Measurements from ENCODE around the gene VPS26A. TPM values are rescaled to one million over a fixed set of nuclear protein-coding genes. Genes with fewer than 3 reads are reported as not detected.
A peak's percentile ranks its signal among the peaks of the same experiment; 100 is the strongest.

The VPS26A gene
- total and polyA plus RNA-seq, 12 donors = 15.6 to 65.2 (median 31.5) TPM

DNA sequence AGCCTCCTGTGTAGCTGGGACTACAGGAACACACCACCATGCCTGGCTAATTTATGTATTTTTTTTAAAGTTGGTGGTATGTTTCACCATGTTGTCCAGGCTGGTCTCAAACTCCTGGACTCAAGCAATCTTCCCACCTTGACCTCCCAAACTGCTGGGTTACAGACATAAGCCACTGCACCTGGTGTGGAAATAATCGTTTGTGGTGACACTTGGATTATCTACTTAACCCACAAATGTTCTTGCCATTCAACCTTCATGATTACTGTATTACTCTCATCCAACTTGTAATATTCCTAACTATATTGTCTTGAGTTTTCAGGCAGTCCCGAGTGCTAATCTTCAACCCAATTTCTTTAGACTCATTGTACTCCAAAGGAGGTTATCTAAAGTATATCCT is 45.7 kb upstream of the VPS26A start:
- Histone ChIP-seq H3K9me3 (replicated peaks in 1 of 3) (no peaks in the 10 kb centered on the region), H3K4me3 (no peak overlapping the region), H3K27me3 (no peaks in the 10 kb centered on the region), H3K27ac (no peak overlapping the region), H3K36me3 (replicated peaks in 1 of 2) (no peaks in the 10 kb centered on the region), H3K4me1 (replicated peaks in 1 of 2) (no peaks in the 10 kb centered on the region)
- 50 to 78% (median 68%) methylated on average over 2 of the region's 2 CpGs for WGBS, 4 donors
- TF ChIP-seq POLR2A (IDR thresholded peaks at IDR 0.05) = no peak
- TF ChIP-seq, protein P1, sequence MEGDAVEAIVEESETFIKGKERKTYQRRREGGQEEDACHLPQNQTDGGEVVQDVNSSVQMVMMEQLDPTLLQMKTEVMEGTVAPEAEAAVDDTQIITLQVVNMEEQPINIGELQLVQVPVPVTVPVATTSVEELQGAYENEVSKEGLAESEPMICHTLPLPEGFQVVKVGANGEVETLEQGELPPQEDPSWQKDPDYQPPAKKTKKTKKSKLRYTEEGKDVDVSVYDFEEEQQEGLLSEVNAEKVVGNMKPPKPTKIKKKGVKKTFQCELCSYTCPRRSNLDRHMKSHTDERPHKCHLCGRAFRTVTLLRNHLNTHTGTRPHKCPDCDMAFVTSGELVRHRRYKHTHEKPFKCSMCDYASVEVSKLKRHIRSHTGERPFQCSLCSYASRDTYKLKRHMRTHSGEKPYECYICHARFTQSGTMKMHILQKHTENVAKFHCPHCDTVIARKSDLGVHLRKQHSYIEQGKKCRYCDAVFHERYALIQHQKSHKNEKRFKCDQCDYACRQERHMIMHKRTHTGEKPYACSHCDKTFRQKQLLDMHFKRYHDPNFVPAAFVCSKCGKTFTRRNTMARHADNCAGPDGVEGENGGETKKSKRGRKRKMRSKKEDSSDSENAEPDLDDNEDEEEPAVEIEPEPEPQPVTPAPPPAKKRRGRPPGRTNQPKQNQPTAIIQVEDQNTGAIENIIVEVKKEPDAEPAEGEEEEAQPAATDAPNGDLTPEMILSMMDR (IDR thresholded peaks at IDR 0.05) = no peak
- DNase-seq = no peak
- intact Hi-C loops (cut with DNase I) = no loop called here

DNA sequence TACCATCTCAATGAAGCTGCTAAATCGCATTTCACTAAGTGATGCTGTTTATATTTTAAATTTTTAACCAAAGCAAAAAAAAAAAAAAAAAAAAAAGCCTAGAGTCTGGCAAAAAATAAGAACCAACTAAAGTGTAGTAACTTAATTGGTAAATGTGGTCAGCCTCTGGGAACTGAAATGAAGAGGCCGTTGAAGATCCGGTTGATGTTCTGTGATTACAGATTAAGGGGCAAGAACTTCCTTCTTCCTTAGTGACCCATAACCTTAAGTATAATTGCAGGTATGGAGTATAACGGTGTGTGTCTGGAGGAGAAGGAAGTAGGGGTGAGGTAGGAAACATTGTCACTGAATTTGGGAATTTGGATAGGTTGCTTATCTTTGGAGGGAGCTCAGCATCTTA is 43.8 kb upstream of the VPS26A start:
- H3K4me1 ChIP-seq (replicated peaks in 1 of 2) = no peaks in the 10 kb centered on the region
- H3K27me3 ChIP-seq = no peaks in the 10 kb centered on the region
- intact Hi-C loops (cut with DNase I) = loop anchor here in 1 of 2 donors (5.0 kb wide), 1 partner anchor 173 kb away; no protein-coding TSS in a partner anchor
- TF ChIP-seq, protein P1 (IDR thresholded peaks at IDR 0.05) = no peak
- no peak for TF ChIP-seq POLR2A (IDR thresholded peaks at IDR 0.05)
- 67 to 81% (median 70%) methylated on average over 4 of the region's 4 CpGs for WGBS, 4 donors
- DNase-seq = no peak
- H3K9me3 ChIP-seq (replicated peaks in 1 of 3) = no peaks in the 10 kb centered on the region
- no peaks in the 10 kb centered on the region for H3K36me3 ChIP-seq (replicated peaks in 1 of 2)
- H3K27ac ChIP-seq = no peak overlapping the region
- no peak overlapping the region for H3K4me3 ChIP-seq

DNA sequence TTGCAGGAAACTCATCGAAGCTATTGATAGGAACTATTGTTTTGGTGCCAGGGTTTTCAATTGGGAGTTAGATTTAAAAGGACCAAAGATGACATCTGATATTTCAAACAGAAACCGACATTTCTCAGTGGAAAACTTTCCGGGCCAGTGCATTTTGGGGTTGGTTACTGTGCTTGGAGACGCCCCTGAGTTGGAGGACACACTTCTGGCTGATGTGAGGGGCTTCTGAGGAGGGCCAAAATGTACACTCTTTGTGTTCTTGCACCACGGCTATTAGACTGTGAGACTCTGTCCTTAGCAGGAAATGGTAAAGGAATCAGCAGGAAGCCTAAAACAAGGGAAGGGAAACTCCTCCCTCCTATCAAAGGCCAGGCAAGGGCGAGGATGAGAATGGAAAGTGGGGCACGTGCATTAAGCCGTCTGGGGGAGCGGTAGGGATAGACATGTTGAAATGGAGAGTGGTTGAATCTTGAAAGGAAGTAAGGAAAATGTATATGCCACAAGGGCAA is 37.9 kb upstream of the VPS26A start:
- 19 to 60% (median 43%) methylated on average over 9 of the region's 9 CpGs for WGBS, 4 donors
- DNase-seq = peak in 4 of 7 donors; percentile 24 to 55 (median 31)
- Histone ChIP-seq H3K27ac (peak overlapping the region; percentile 17 to 86 (median 44)), H3K27me3 (no peaks in the 10 kb centered on the region), H3K4me3 (no peak overlapping the region), H3K4me1 (replicated peaks in 1 of 2) (peaks cover 0 to 5% of the 10 kb centered on the region in 2 donors), H3K36me3 (replicated peaks in 1 of 2) (no peaks in the 10 kb centered on the region), H3K9me3 (replicated peaks in 1 of 3) (no peaks in the 10 kb centered on the region)
- intact Hi-C loops (cut with DNase I) = no loop called here
- TF ChIP-seq, protein P1 (IDR thresholded peaks at IDR 0.05) = no peak
- peak in 1 of 2 donors; percentile 25 for TF ChIP-seq POLR2A (IDR thresholded peaks at IDR 0.05)

DNA sequence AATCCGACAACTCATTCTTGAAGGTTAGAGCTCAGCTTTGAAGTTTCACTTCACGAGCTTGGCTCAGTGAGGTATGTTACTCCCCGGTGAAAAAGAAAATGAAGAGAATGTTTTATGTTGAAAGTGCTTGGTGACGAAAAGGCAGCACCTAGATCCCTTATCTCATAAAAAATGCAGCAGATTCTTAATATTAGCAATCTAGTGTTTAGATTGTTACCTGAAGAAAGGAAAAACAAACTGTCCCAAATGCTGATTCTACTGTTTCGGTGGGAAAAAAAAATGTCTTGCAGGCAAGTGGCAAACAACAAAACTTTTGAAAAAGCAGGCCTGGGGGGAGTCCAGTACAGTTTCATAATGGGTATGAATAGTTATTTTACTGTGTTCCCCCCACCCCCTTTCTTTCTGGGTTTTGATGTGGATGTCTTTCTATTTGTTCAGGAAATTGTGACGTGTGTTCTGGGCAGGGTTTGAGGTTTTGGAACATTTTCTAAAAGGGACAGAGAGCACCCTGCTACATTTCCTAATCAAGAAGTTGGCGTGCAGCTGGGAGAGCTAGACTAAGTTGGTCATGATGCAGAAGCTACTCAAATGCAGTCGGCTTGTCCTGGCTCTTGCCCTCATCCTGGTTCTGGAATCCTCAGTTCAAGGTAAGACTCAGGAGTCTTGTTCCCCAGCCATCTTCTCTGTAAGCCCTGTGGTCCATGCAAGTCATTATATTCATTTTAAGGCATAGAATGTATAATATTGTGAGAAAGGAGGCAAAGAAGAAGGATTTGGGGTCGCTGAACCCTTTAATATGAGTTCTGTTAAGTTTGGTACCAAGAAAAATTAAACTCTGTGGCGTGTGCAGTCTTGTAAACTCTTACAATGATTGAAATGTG is 36.1 kb upstream of the VPS26A start, which contains the start of gene SRGN:
SRGN (plus strand) TSS at position 514 of the 881 bp plus-strand sequence; CDS start at position 569, 55 bp downstream.
- Histone ChIP-seq H3K9me3 (replicated peaks in 1 of 3) (no peaks in the 10 kb centered on the region), H3K4me3 (peak within 1 kb of the TSS in 1 of 4 donors; percentile 42), H3K27me3 (no peaks in the 10 kb centered on the region), H3K36me3 (replicated peaks in 1 of 2) (no peaks in the 10 kb centered on the region), H3K4me1 (replicated peaks in 1 of 2) (peaks cover 0 to 7% of the 10 kb centered on the region in 2 donors), H3K27ac (peak within 1 kb of the TSS; percentile 59 to 86 (median 85))
- intact Hi-C loops (cut with DNase I) = no loop called here
- DNase-seq = peak; percentile 52 to 89 (median 84)
- TF ChIP-seq POLR2A (IDR thresholded peaks at IDR 0.05) = peak; percentile 71 to 74
- TF ChIP-seq, protein P1 (IDR thresholded peaks at IDR 0.05) = no peak
- WGBS, 4 donors = 36 to 43% (median 38%) methylated on average over 10 of the region's 10 CpGs

All from adrenal gland (tissue), 12 donors.